ENCODE data around the gene ABCA2. TPM values are rescaled to one million over a fixed set of nuclear protein-coding genes. Genes with fewer than 3 reads are reported as not detected.

The ABCA2 gene
- total RNA-seq, 1 experiment from 2014 or later, result 22.4 TPM

DNA sequence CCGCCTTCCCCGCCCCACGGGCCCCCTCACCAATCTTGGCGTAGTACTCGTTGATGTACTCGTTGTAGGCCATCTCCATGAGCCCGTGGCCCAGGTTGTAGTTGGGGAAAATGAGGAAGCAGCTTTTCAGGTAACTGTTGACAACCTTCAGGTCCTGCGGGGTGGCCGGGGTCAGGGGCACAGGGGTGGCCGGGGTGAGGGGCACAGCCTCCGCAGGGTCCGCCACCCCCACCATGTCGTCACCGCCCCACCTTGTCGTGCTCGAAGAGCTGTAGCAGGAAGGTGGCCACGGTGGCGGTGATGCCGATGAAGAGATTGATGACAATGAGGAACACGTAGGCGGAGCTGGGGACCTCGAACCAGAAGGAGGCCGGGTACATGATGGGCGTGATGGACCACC, 16.9 kb downstream of the ABCA2 start:
- Histone ChIP-seq H2AFZ (ENCODE audit: low read length) (no peak overlapping the region), H3K79me1 (ENCODE audit: insufficient read depth, low read depth, low read length, poor library complexity, severe bottlenecking) (no peaks in the 10 kb centered on the region), H3K23ac (ENCODE audit: insufficient read length, low read depth, low read length) (no peak overlapping the region), H3K18ac (ENCODE audit: insufficient read length, low read depth, low read length) (no peak overlapping the region), H3K4me2 (ENCODE audit: insufficient read depth, insufficient read length, low read length) (no peak overlapping the region), H2BK15ac (ENCODE audit: low read depth, low read length) (no peak overlapping the region), H3K4ac (ENCODE audit: low read depth, low read length) (no peak overlapping the region), H4K91ac (ENCODE audit: insufficient read length, low read depth, low read length) (no peak overlapping the region), H3K56ac (ENCODE audit: insufficient read length, low read depth, low read length) (no peak overlapping the region), H2AK5ac (ENCODE audit: insufficient read length, low read length) (no peak overlapping the region), H3K4me1 (ENCODE audit: insufficient read depth, low read length) (no peaks in the 10 kb centered on the region), H3K79me2 (ENCODE audit: insufficient read depth, low read length) (no peaks in the 10 kb centered on the region), H3K14ac (ENCODE audit: insufficient read depth, low read length) (no peak overlapping the region), H2BK20ac (ENCODE audit: low read depth, low read length, poor library complexity, severe bottlenecking) (no peak overlapping the region), H4K8ac (replicated peaks; ENCODE audit: insufficient read length, low read depth, low read length) (no peak overlapping the region), H2BK120ac (ENCODE audit: low read depth, low read length, poor library complexity, severe bottlenecking) (no peak overlapping the region), H3K23me2 (ENCODE audit: insufficient read length, low read depth, low read length, poor library complexity, severe bottlenecking) (no peaks in the 10 kb centered on the region), H4K5ac (ENCODE audit: insufficient read length, low read depth, low read length) (no peak overlapping the region), H3K9ac (ENCODE audit: extremely low read depth, insufficient read length, low read length) (no peak overlapping the region), H3K27me3 (ENCODE audit: insufficient read depth, low read length) (no peaks in the 10 kb centered on the region), H4K20me1 (ENCODE audit: control insufficient read depth, insufficient read depth, insufficient read length) (peaks cover 2% of the 10 kb centered on the region), H3T11ph (ENCODE audit: low read length) (no peak overlapping the region), H3K27ac (ENCODE audit: insufficient read length, low read depth, low read length) (no peak overlapping the region), H2BK12ac (ENCODE audit: insufficient read length, low read depth, low read length) (no peak overlapping the region), H3K9me3 (ENCODE audit: control insufficient read depth, low read depth, low read length) (no peaks in the 10 kb centered on the region), H2BK5ac (ENCODE audit: insufficient read length, low read length) (no peak overlapping the region)
- no peak overlapping the region for H3K4me3 Mint-ChIP-seq
- no peaks in the 10 kb centered on the region; the same call in 1 of the 2 replicates for H3K27me3 Mint-ChIP-seq (ENCODE audit: low read depth)
- no peaks in the 10 kb centered on the region for H3K4me1 Mint-ChIP-seq
- TF ChIP-seq, protein P1, sequence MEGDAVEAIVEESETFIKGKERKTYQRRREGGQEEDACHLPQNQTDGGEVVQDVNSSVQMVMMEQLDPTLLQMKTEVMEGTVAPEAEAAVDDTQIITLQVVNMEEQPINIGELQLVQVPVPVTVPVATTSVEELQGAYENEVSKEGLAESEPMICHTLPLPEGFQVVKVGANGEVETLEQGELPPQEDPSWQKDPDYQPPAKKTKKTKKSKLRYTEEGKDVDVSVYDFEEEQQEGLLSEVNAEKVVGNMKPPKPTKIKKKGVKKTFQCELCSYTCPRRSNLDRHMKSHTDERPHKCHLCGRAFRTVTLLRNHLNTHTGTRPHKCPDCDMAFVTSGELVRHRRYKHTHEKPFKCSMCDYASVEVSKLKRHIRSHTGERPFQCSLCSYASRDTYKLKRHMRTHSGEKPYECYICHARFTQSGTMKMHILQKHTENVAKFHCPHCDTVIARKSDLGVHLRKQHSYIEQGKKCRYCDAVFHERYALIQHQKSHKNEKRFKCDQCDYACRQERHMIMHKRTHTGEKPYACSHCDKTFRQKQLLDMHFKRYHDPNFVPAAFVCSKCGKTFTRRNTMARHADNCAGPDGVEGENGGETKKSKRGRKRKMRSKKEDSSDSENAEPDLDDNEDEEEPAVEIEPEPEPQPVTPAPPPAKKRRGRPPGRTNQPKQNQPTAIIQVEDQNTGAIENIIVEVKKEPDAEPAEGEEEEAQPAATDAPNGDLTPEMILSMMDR (conservative IDR thresholded peaks at IDR 0.05), result no peak
- H3K36me3 Mint-ChIP-seq (ENCODE audit: insufficient read depth in 1 of 3, low read depth in 3 of 3), result peaks cover 0 to 5% (median 5%) of the 10 kb centered on the region in 3 experiments; a peak in 3 of 7 replicates
- no peak overlapping the region for H3K27ac Mint-ChIP-seq
- WGBS (ENCODE audit: extremely low coverage, insufficient read length, low lambda C conversion rate), result no CpG with 5 or more reads among the region's 24 CpGs
- no peak for DNase-seq
- H3K9me3 Mint-ChIP-seq, result peaks cover 1 to 2% of the 10 kb centered on the region in 2 experiments; a peak in 1 of 5 replicates

Data from H9 (cell line).